MM.1S (cell line): ENCODE data around the gene EMX1.

ENCODE experiments used
- CTCF ChIP-seq: fragments of 300-600 bp; sonication (generic); IDR thresholded peaks from 2 replicates; pipeline ENCODE4 v1.5.1; 2016; ENCODE audit warnings: antibody characterized with exemption, low read length, mixed read lengths
- EZH2 ChIP-seq: fragments of 300-600 bp; sonication (generic); optimal IDR thresholded peaks from 2 replicates; pipeline ENCODE3; 2017; ENCODE audit warnings: low read depth, mild to moderate bottlenecking, antibody characterized with exemption, low read length, mixed read lengths

- no peak for TF ChIP-seq CTCF
- no peak for TF ChIP-seq EZH2
Observed at GRCh38 chr2:72895154-72895553, 22.2 kb upstream of the EMX1 start.
